SU-DHL-6 (cell line): Measurements from ENCODE around the gene ARHGAP26.

ENCODE experiments used
- EZH2phosphoT487 ChIP-seq: fragments of 200-600 bp; sonication (generic), shearing (Covaris generic); conservative IDR thresholded peaks from 2 replicates; pipeline ENCODE4 v1.6.1; 2018; ENCODE audit warnings: mild to moderate bottlenecking, antibody characterized with exemption, low read length, moderate library complexity, mixed read lengths
- TF ChIP-seq, protein P1 (sequence below): fragments of 200-600 bp; sonication (generic); IDR thresholded peaks from one replicate; pipeline ENCODE4 v1.5.1; 2017; ENCODE audit warnings: antibody characterized with exemption, mild to moderate bottlenecking, low read length, moderate library complexity; ENCODE audit not compliant: insufficient read depth, poor library complexity, severe bottlenecking

DNA sequence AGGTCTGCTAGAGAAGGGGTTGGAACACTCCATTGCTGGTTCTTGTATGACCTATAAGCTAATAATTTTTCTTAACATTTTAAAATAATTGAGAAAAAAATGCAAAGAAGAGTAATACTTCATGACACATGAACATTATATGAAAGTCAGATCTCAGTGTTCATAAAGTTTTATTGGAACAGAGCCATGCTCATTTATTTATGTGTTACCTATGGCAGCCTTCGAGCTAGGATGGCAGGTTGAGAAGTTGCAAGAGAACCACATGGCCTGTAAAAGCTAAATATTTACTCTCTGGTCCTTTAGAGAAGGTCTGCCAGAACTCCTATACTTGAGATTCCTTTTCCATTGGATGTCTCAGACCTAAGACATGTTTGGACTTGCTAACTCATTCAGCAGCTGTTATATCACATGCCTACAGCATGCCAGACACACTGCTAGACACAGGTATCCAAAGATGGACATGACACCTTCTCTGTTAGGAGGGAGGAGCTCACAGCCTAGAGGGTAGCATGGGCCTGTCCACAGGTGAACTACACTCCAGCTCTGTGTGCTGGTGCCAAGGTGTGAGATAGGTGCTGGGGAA, 304.3 kb downstream of the ARHGAP26 start:
- TF ChIP-seq, protein P1, sequence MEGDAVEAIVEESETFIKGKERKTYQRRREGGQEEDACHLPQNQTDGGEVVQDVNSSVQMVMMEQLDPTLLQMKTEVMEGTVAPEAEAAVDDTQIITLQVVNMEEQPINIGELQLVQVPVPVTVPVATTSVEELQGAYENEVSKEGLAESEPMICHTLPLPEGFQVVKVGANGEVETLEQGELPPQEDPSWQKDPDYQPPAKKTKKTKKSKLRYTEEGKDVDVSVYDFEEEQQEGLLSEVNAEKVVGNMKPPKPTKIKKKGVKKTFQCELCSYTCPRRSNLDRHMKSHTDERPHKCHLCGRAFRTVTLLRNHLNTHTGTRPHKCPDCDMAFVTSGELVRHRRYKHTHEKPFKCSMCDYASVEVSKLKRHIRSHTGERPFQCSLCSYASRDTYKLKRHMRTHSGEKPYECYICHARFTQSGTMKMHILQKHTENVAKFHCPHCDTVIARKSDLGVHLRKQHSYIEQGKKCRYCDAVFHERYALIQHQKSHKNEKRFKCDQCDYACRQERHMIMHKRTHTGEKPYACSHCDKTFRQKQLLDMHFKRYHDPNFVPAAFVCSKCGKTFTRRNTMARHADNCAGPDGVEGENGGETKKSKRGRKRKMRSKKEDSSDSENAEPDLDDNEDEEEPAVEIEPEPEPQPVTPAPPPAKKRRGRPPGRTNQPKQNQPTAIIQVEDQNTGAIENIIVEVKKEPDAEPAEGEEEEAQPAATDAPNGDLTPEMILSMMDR: no peak
- TF ChIP-seq EZH2phosphoT487: no peak
